Measurements from ENCODE around the gene TECR. TPM values are rescaled to one million over a fixed set of nuclear protein-coding genes. Genes with fewer than 3 reads are reported as not detected.

Gene TECR
- total and polyA plus RNA-seq, 2 of the 13 experiments (the other 11 are each of a cell fraction or from before 2014, with no cell fraction given), result 54.9 to 121 TPM

DNA sequence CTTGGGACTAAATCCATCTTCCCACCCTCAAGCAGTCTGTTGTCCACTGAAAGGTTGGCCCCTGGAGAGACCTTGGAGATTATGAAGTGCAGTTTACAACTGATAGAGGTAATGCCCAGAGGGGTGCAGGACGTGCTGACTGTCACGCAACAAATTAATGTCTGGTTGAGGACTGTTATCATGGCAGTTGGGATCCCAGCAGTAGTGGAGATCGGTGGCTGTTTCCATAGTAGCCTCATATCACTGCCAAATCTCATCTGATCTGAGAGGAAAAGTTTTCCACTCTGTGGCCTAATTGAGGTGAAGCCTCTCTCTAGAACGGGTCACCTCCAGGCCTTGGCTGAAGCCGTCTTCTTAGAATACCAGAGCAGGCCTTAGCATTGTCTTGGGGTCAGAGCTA lies 4.1 kb downstream of the TECR start:
- Histone ChIP-seq H4K20me1 (ENCODE audit: insufficient read depth, low read length) (peaks cover 3% of the 10 kb centered on the region; the same call in 1 of the 2 replicates), H3K4me1 (ENCODE audit: insufficient read depth, low read length) (peaks cover 48% of the 10 kb centered on the region), H3K9ac (ENCODE audit: insufficient read depth, low read depth, low read length) (no peak overlapping the region), H3K27ac (ENCODE audit: extremely low read length, insufficient read depth, low read length) (no peak overlapping the region), H3K27me3 (ENCODE audit: control insufficient read depth in 1 of 2, insufficient read depth in 2 of 2, low read length in 2 of 2) (no peaks in the 10 kb centered on the region; a peak in 1 of 5 replicates), H3K79me2 (ENCODE audit: insufficient read depth, low read length) (peaks cover 59% of the 10 kb centered on the region), H3K9me3 (ENCODE audit: low read length) (no peaks in the 10 kb centered on the region), H3K4me3 (replicated peaks in 1 of 3; ENCODE audit: insufficient read depth in 1 of 3, low read depth in 2 of 3, low read length in 3 of 3) (no peak overlapping the region), H3K4me2 (ENCODE audit: low read depth, low read length) (no peak overlapping the region), H3K36me3 (replicated peaks in 1 of 2; ENCODE audit: control insufficient read depth in 1 of 2, insufficient read depth in 2 of 2, low read length in 2 of 2) (peaks cover 2 to 10% of the 10 kb centered on the region in 2 experiments; a peak in 3 of 5 replicates), H2AFZ (ENCODE audit: low read length) (no peak overlapping the region)
- BruUV-seq (replicated peaks), result no TSS peak
- POLR2A ChIA-PET, result interaction anchor here (1.6 to 7.1 kb wide), 2 partner anchors 14 to 15 kb away, joined by 7 to 36 read pairs; partner anchors contain the start of gene DNAJB1
- TF ChIP-seq FOXK2 (IDR thresholded peaks at IDR 0.05) (no peak), ZNF24 (IDR thresholded peaks at IDR 0.05) (no peak), TIGD3 (CRISPR knock-in tag; IDR thresholded peaks at IDR 0.05; ENCODE audit: borderline replicate concordance) (no peak), ZNF543 (CRISPR knock-in tag; IDR thresholded peaks at IDR 0.05) (no peak), PAF1 (CRISPR knock-in tag; IDR thresholded peaks at IDR 0.05) (no peak), ZNF160 (CRISPR knock-in tag; IDR thresholded peaks at IDR 0.05) (no peak), KDM2A (CRISPR knock-in tag; IDR thresholded peaks at IDR 0.05; ENCODE audit: borderline replicate concordance, low read depth) (no peak), ZNF292 (CRISPR knock-in tag; IDR thresholded peaks at IDR 0.05; ENCODE audit: borderline replicate concordance, low read depth) (no peak), REPIN1 (CRISPR knock-in tag; IDR thresholded peaks at IDR 0.05; ENCODE audit: borderline replicate concordance, low read depth) (no peak), ZNF513 (CRISPR knock-in tag; conservative IDR thresholded peaks at IDR 0.05) (no peak), ZNF713 (CRISPR knock-in tag; IDR thresholded peaks at IDR 0.05) (no peak), TFDP2 (CRISPR knock-in tag; IDR thresholded peaks at IDR 0.05) (no peak), ZNF547 (CRISPR knock-in tag; IDR thresholded peaks at IDR 0.05) (no peak), ZNF703 (CRISPR knock-in tag; IDR thresholded peaks at IDR 0.05; ENCODE audit: borderline replicate concordance) (no peak), ZFP82 (CRISPR knock-in tag; IDR thresholded peaks at IDR 0.05; ENCODE audit: borderline replicate concordance) (no peak)
- TF ChIP-seq, protein P1, sequence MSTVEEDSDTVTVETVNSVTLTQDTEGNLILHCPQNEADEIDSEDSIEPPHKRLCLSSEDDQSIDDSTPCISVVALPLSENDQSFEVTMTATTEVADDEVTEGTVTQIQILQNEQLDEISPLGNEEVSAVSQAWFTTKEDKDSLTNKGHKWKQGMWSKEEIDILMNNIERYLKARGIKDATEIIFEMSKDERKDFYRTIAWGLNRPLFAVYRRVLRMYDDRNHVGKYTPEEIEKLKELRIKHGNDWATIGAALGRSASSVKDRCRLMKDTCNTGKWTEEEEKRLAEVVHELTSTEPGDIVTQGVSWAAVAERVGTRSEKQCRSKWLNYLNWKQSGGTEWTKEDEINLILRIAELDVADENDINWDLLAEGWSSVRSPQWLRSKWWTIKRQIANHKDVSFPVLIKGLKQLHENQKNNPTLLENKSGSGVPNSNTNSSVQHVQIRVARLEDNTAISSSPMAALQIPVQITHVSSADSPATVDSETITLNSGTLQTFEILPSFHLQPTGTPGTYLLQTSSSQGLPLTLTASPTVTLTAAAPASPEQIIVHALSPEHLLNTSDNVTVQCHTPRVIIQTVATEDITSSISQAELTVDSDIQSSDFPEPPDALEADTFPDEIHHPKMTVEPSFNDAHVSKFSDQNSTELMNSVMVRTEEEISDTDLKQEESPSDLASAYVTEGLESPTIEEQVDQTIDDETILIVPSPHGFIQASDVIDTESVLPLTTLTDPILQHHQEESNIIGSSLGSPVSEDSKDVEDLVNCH (CRISPR knock-in tag; IDR thresholded peaks at IDR 0.05), result no peak
- TF ChIP-seq, protein P2, sequence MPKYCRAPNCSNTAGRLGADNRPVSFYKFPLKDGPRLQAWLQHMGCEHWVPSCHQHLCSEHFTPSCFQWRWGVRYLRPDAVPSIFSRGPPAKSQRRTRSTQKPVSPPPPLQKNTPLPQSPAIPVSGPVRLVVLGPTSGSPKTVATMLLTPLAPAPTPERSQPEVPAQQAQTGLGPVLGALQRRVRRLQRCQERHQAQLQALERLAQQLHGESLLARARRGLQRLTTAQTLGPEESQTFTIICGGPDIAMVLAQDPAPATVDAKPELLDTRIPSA (CRISPR knock-in tag; IDR thresholded peaks at IDR 0.05; ENCODE audit: borderline replicate concordance), result no peak
- 100% methylated on average over 4 of the region's 5 CpGs for WGBS (ENCODE audit: low lambda C conversion rate)
- ATAC-seq (no peak), FAIRE-seq (no peak), DNase-seq (ENCODE audit: low spot score) (no peak)
- intact Hi-C loops (cut with micrococcal nuclease; ENCODE audit: unreplicated experiment) (no loop called here), in situ Hi-C loops (cut with HindIII; ENCODE audit: extremely low pct_ligation_motif_present, low pct_unique_long_range_greater_than_20kb) (no loop called here)
- CTCF ChIA-PET (ENCODE audit: low intra/inter-chr PET ratio, low total read pairs), result no interaction called here
